Measurements from ENCODE around the gene TMEM33.

TMEM33 gene

DNA sequence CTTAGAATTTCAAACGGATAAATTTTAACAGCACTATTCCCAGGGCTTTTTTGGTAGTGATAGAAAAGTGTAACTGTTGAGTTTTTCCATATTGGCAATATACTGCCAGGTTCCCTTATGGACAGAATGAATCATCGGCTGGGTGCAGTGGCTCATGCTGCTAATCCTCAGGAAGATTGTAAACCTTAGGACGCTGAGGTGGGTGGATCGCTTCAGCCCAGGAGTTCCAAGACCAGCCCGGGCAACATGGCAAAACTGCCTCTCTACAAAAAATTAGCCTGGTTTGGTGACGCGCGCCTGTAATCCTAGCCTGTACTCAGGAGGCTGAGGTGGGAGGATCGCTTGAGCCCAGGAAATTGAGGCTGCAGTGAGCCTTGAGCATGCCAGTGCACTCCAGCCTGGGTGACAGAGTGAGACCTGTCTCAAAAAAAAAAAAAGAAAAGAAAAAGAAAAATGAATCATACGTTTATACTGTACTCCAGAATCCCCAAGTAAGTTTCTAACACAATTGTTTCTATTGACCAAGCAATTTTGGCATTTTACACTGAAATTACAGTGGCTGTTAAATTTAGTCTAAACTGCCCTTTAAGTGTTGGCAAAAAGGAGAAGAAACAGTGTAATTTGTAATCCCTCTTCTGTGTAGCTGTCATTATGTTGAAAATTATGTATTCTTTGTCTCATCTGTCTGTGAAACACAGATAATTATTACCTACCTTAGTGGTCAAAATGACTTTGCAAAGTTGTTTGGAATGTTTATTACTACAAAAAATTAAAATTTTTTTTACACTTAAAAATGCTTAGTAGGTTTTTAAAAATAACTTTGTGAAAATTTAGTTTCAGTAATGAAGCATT lies 56.9 kb downstream of the TMEM33 start:
- TF ChIP-seq, protein P1, sequence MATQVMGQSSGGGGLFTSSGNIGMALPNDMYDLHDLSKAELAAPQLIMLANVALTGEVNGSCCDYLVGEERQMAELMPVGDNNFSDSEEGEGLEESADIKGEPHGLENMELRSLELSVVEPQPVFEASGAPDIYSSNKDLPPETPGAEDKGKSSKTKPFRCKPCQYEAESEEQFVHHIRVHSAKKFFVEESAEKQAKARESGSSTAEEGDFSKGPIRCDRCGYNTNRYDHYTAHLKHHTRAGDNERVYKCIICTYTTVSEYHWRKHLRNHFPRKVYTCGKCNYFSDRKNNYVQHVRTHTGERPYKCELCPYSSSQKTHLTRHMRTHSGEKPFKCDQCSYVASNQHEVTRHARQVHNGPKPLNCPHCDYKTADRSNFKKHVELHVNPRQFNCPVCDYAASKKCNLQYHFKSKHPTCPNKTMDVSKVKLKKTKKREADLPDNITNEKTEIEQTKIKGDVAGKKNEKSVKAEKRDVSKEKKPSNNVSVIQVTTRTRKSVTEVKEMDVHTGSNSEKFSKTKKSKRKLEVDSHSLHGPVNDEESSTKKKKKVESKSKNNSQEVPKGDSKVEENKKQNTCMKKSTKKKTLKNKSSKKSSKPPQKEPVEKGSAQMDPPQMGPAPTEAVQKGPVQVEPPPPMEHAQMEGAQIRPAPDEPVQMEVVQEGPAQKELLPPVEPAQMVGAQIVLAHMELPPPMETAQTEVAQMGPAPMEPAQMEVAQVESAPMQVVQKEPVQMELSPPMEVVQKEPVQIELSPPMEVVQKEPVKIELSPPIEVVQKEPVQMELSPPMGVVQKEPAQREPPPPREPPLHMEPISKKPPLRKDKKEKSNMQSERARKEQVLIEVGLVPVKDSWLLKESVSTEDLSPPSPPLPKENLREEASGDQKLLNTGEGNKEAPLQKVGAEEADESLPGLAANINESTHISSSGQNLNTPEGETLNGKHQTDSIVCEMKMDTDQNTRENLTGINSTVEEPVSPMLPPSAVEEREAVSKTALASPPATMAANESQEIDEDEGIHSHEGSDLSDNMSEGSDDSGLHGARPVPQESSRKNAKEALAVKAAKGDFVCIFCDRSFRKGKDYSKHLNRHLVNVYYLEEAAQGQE (IDR thresholded peaks at IDR 0.05; ENCODE audit: insufficient read depth in 1 of 2, low read depth in 2 of 2, low read length in 2 of 2), result no peak
- no peak for TF ChIP-seq TAF1 (IDR thresholded peaks at IDR 0.05; ENCODE audit: borderline replicate concordance, insufficient read depth, low read length)
- TF ChIP-seq POLR2AphosphoS5 (IDR thresholded peaks at IDR 0.05; ENCODE audit: low read depth, low read length), result no peak
- TF ChIP-seq SIN3A (IDR thresholded peaks at IDR 0.05; ENCODE audit: borderline replicate concordance, insufficient read depth, low read length), result no peak
- no peak for TF ChIP-seq FOXP2 (optimal IDR thresholded peaks at IDR 0.05; ENCODE audit: borderline replicate concordance, extremely low read depth, extremely low read length, insufficient read depth)

DNA sequence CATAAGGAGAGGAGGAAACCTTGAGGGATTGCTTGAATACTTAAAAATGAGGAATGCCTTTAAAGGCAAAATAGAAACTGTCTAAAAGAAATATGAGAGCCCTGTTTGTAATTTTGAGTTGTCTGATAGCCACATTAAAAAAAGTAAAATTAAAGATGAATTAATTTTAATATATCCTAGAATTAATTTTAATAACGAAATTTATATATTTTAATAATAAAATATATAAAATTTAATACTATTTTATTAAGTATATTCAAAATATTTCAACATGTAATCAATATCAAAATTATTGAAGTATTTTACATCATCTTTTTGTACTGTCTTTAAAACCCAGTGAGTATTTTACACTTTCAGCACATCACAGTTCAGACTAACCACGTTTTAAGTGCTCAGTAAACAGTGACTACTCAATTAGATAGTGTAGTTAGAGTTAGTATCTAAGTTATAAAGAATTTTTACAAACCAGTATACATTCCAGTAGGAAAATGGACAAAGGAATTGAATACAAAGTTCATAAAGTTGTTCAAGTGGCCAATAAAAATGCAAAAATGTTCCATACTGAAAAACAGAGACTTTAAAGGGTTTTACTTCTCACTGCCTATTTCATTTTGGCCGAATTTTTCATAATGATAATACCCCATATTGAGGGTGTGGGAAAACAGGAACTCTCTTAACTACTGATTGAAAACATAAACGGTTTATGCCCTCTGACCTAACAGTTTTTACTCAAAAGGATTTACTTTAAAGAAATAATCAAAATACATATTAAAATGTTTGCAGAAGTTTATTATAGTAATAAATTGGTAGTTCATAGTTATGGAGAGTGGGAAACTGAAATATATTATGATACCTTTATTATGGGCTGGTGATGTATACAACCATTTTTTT lies 58.0 kb downstream of the TMEM33 start:
- TF ChIP-seq, protein P1 (IDR thresholded peaks at IDR 0.05; ENCODE audit: insufficient read depth in 1 of 2, low read depth in 2 of 2, low read length in 2 of 2), result no peak
- no peak for TF ChIP-seq SIN3A (IDR thresholded peaks at IDR 0.05; ENCODE audit: borderline replicate concordance, insufficient read depth, low read length)
- no peak for TF ChIP-seq POLR2AphosphoS5 (IDR thresholded peaks at IDR 0.05; ENCODE audit: low read depth, low read length)
- no peak for TF ChIP-seq FOXP2 (optimal IDR thresholded peaks at IDR 0.05; ENCODE audit: borderline replicate concordance, extremely low read depth, extremely low read length, insufficient read depth)
- TF ChIP-seq TAF1 (IDR thresholded peaks at IDR 0.05; ENCODE audit: borderline replicate concordance, insufficient read depth, low read length), result no peak

DNA sequence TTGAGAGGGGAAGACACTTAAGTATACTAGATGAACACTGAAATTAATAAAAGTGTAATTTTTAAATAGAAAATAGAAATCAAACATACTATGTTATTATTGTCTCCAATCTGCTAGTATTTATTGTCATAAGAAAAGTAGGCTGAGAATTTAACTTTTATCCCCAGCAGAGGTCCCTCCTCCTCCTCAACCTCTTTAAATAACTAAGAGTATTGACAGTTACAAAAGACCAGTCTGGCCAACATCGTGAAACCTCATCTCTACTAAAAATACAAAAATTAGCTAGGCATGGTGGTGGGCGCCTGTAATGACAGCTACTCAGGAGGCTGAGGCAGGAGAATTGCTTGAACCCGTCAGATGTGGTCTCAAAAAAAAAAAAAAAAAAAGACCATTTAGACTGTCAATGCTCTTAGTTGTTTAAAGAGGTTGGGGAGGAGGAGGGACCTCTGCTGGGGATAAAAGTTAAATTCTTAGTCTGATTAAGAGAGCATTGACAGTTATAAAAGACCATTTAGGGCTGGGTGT lies 59.3 kb downstream of the TMEM33 start:
- no peak for TF ChIP-seq POLR2AphosphoS5 (IDR thresholded peaks at IDR 0.05; ENCODE audit: low read depth, low read length)
- TF ChIP-seq SIN3A (IDR thresholded peaks at IDR 0.05; ENCODE audit: borderline replicate concordance, insufficient read depth, low read length), result no peak
- no peak for TF ChIP-seq FOXP2 (optimal IDR thresholded peaks at IDR 0.05; ENCODE audit: borderline replicate concordance, extremely low read depth, extremely low read length, insufficient read depth)
- no peak for TF ChIP-seq TAF1 (IDR thresholded peaks at IDR 0.05; ENCODE audit: borderline replicate concordance, insufficient read depth, low read length)
- TF ChIP-seq, protein P1 (IDR thresholded peaks at IDR 0.05; ENCODE audit: insufficient read depth in 1 of 2, low read depth in 2 of 2, low read length in 2 of 2), result no peak

DNA sequence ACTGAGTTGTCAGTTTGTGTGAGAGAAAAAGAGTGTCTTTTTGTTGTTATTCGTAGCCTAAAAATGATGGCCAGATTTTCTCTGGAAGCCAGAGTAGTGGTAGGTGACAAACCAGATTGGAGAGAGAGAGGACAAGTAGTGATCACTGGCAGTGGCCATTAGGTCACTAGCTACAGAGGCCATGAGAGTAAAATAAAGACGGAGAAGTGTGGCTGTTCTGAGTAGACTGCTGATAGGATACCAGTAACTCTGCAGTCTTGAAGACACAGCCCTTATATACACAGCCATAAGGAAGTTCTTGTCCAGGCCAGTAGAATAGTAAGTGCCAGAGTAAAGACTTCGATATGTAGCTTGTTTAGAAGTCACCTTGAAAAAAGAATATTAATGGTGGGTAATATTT lies 62.8 kb downstream of the TMEM33 start:
- TF ChIP-seq TAF1 (IDR thresholded peaks at IDR 0.05; ENCODE audit: borderline replicate concordance, insufficient read depth, low read length), result no peak
- no peak for TF ChIP-seq POLR2AphosphoS5 (IDR thresholded peaks at IDR 0.05; ENCODE audit: low read depth, low read length)
- TF ChIP-seq FOXP2 (optimal IDR thresholded peaks at IDR 0.05; ENCODE audit: borderline replicate concordance, extremely low read depth, extremely low read length, insufficient read depth), result no peak
- TF ChIP-seq SIN3A (IDR thresholded peaks at IDR 0.05; ENCODE audit: borderline replicate concordance, insufficient read depth, low read length), result no peak
- TF ChIP-seq, protein P1 (IDR thresholded peaks at IDR 0.05; ENCODE audit: insufficient read depth in 1 of 2, low read depth in 2 of 2, low read length in 2 of 2), result no peak
